Measurements from ENCODE around the gene LRRC1.

Gene LRRC1

DNA sequence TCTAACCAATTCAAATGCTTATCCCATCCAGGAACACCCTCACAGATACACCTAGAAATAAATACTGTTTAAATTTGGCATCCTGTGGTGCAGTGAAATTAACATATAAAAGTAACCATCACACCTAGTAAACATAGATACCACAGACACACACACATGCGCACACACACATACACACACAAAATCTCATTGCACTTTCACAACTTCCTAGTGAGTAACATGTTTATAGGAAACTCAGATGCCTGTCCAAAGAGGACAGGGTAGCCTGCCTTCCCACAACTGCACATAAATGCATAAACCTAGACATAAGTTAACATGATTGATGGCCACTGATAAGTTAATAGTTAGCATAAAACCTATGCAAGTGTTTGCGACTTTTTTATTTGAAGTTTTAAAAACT is 56.8 kb downstream of the LRRC1 start:
- no peak for DNase-seq

DNA sequence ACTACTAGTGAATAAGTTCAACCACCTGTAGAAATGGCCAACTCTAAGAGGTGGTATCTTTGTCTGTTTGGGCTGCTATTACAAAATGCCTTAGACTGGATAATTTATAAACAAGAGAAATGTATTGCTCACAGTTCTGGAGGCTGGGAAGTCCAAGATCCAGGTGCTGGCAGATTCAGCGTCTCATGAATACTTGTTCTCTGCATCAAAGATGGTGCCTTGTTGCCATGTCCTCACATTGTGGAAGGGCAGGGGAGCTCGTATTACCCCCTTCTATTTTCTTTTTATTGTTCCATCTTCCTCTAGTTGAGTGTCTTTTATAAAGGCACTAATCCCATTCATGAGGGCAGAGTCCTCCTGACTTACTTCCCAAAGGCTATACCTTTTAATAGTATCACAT is 58.0 kb downstream of the LRRC1 start:
- DNase-seq, result no peak

DNA sequence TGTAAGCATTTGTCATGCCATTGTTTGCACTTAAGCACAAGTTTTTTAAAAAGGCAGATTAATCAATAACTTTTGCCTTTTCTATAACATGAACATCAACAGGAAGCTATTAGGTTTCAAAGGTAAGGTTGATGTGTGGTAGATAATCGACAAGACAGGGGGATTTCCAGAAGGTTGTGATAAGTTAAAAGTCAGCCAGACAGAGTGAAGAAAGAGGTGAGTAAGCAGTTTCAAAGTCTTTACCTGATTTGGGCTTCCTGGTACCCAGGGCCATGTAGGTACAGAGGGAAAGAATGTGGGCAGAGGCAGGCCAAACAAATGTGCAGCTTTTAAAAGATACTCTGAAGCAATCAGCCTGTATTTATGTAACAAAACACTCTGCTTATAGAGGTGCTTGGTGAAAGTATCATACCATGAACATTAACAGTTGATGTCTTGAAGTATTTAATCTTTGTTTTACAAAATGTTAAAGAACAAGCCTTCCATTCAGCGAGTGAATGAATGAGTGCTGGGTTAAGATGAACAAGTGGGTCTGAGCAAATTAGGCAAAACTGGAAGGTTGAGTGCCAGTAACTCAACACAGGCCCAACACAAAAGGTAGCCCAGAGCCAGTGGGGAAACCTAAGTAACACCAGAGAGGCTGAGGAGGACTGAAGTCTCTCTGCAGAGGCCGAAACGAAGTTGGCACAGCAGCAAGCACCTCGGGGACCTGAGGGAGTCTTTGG is 60.2 kb downstream of the LRRC1 start:
- DNase-seq, result no peak

DNA sequence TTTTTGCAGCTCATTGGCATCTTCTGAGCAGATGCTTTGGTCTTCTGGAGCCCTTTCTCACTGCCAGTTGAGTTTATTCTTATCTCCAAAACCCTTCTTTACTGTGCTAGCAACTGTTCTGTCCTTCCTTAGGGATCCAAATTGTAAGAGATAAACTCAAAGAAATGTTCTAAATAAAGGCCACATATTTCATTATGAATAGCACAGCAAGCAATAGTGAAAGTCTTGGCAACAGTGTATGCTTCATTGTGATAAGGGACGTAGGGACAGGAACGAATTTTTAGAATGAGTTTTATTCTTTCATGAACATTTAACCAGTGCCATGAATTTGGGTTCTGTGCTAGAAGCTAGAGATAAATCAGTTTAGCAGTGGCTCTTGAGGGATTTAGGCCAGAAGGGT is 61.1 kb downstream of the LRRC1 start:
- DNase-seq, result no peak

DNA sequence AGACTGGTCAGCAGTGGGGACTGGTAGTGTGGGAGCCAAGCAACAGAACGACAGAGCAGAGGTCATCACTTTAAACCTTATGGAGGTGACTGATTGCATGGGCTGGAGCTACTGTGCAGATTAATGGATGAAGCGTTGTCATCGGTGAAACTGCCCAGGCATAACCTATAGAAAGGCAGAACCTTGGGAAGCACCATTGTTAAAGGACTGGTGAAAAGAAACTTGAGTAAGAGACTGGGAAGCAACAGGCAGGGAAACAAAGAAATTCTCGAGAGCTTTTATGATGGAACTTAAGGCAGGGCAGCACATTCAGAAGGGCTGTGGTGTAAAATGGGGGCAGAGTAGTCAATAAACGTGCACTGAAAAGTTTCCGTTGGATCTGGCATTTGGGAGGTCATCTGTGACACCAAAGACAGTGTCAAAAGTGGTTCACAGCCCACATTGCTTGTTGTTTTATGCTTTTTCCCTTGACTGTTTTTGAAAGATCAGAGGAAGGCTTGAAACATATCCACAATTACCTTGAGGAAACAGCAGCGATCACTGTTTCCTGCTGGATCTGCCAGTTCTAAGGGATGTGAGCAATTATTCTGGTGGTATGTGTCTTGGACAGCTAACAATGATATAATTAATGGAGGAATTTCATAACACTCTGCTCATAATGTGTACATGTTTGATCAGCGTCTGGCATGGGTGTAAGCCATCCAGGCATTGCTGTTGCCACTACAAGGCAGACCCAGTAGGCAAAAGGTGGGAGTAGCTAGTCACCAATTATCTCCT is 62.7 kb downstream of the LRRC1 start:
- DNase-seq, result no peak

DNA sequence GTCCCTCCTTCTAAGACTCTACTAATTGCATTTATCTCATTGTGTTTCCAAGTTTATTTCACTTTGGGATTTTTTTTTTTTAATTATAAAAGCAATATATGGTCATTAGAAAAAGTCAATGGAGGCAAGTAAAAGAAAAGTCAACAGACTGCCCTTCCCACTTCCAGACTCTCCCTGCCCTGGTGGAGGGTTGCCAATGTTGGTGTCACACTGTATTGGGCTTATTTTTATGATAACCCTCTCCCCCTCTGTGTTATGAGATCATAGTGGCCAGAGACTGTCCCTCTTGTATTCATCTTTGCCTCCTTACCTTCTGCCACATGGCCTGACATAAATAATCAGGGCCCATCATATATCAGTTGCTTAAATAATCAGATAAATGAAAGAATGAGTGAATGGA is 63.4 kb downstream of the LRRC1 start:
- DNase-seq, result no peak

DNA sequence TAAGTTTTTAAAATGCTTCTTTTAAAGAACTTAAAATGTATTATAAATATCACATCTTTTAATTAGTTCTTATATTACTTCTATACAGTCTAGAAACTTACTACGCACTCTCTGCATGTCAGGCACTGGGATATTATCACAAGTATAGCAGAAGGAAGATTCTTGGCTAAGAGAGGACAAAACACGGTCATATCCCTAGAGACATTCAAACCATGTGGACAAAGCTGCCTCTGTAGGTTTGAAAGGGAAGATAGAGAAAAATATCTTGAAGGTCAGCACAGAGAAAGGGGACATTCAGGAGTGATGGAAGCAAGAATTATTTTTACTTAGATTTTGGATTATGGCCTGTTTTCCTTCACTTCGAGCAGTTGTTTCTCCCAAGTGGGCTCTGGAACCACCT is 64.1 kb downstream of the LRRC1 start:
- no peak for DNase-seq

DNA sequence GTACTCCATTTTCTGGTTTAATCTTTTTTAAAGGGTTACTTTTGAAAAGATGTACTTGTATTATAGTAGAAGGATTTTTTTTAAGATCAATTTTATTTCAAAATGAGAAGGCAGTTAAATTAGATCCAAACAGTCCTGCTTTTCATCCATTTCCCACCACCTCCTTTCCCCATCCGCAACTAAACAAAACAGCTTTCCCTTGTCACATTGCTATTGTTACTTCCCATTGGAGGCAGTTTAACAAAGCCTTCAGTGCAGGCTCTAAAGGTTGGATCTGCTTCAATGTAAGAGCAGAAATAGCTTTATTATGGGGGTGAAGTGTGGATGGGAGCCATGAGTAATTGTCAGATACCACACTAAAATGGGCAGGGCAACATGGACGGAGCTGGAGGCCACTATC is 65.7 kb downstream of the LRRC1 start:
- DNase-seq, result no peak

DNA sequence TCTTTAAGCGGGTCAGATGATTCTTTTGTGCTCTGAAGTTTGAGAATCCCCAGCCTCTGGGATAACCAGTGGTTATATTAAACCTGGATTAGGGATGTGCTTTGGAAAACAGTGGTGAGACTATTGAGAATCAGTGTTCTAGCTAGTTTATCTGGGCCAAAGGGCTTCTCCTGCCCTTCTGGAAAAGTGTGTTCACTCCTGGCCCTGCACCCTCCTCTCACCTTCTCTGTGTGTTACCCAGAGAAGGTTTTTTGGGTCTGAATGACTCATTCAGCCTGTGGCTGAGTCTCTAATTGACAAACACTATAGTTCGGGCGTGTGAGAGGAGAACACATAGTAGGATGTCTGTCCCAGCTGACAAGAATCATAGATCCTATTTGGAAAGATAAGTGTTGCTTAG is 66.7 kb downstream of the LRRC1 start:
- DNase-seq, result no peak

DNA sequence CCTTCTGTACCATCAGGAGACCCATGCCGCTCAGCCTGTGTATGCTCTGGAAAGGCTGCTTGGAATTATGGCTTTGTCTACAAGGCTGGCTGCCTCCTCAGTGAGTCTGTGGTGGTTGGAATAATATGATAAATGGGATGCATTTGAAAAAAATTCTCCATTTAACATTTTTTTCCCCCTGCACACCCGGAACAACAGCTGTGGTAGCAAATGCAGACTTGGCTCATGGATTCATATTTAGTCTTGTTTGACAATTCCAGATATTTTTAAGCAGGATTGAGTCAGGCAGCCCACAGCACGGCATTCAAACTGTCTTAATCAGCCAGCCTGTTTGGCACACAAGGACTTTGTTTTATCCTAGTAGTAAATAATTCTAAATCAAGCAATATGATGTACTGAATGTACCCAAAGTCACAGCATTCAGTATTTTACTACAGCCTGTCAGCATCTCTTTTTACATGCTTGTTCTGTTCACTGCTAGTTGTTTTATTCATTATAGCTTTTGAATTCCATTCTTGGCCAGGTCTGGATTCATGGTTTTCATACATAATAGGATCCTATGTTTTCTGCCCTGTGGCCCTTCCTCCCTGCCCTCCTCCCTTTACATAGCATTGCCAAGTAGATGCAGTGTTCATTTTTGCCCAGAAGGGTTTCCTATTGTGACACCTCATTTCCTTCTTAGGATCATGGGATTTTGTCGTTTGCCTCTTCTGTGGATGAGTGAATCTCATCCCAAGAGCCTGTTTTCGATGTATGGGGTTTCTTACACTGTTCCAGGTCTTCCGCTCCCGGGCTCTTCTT is 68.1 kb downstream of the LRRC1 start:
- no peak for DNase-seq

DNA sequence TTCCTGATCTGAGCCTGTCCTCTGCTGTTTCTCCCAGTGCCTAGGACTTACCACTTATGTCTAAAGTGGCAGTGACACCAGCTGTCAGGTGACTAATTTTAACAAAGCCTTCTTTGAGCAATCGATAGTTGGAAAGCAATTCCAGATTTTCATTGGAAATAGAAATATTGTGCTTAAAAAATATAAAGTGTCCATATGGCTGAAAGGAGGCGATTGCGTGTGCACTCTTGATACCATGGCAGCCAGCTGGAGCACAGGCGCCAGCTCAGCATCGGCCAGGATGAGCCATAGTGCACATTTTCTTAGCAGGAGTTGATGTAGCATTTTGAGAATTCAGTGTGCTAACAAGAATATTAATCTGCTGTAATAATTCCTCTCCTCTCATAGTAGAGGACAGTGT is 70.0 kb downstream of the LRRC1 start:
- no peak for DNase-seq

DNA sequence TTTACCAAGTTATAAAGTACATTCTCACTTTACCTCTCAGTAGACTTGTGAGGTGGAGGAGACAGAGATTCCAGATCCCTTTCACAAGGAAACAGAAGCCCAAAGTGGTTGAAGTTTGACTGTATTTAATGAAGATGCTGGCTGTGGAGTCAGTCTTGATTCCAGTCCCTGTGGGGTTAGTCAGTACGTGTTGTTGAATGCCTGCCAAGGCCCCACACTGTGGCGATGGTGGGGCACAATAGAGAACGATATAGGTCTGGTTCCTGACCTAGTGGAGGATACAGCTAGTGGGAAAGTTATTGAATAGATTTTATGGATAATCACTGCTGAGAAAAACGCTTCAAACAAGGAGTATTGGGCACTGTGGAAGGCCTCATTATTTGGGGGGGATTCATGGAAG is 71.4 kb downstream of the LRRC1 start:
- DNase-seq, result no peak

DNA sequence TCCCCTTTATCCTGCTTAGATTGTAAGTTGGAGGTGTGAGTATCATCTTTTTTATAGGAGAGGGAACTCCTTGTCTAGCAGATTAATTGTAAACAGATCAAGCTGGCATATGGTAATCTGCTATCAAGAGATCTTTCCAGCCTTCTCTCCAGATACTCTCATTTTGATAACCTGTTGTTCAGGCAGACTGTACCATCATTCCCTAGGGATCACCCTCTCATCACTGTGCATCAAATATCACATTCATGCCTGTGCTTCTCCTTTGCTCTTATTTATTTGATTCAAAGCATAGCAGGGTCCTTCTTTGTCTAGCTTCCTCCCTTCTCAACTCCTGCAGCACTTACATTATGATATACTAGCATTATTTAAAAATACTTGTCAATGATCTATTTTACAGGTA is 73.8 kb downstream of the LRRC1 start:
- DNase-seq, result no peak

DNA sequence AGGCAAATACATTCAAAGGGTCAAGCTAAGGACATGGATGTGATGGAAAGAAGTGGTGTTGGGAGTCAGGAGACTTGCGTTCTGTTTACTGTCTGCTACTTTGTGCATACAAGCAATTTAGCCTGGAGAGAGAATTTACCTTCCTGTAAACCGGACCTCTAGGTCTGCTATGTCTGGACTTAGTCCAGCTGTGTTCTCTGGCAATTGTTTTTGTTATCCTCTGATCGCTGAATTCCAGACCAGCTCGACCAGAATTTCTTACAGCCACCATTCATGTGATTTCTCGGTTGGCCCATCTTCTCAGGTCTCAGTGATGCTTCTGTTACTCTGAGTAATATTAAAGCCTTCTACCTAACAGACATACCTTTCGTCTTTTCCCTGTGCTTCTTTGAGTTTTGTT is 75.2 kb downstream of the LRRC1 start:
- no peak for DNase-seq

DNA sequence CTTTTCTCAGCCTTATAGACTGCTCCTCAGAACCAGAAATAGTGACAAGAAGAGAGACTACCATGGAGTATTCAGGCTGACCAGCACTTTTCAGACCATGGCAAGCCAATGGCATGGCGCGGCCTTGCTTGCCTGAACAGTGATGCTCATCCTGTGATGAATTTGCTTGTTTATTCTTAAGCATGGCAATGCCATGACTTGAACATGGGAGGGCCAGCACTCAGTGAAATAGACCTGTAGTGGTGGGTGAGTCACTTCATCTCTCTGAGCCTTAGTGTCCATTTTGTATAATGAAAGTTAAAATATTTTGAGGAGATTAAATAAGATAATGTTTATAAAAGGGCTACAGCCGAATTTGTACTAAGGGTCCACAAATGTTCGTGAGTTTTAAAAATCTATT is 79.1 kb downstream of the LRRC1 start:
- DNase-seq, result no peak

DNA sequence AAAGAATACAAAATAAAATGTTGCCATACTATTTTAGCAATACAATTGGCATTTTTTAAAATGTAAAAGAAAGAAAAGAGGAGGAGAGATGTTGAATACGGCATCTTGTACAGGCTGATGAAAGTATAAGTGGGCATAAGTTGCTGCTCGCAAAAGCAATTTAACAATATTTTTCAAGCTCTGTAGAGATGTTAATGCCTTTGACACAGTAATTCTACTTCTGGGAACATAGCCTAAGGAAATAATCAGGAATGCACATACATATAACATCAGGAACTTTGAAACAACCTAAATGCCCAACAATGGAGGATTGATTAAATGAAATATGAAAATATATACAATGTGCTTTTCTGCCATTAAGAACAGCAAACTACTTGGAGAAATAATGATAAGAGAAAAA is 80.2 kb downstream of the LRRC1 start:
- DNase-seq, result no peak

DNA sequence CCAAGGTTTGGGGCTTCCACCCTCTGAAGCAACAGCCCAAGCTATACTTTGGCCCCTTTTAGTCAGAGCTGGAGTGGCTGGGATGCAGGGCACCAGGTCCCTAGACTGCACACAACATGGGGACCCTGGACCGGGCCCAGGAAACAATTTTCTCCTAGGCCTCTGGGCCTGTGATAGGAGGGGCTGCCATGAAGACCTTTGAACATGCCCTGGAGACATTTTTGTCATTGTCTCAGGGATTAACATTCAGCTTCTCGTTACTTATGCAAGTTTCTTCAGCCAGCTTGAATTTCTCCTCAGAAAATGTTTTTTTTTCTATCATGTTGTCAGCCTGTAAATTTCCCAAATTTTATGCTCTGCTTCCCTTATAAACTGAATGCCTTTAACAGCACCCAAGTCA is 82.3 kb downstream of the LRRC1 start:
- no peak for DNase-seq

DNA sequence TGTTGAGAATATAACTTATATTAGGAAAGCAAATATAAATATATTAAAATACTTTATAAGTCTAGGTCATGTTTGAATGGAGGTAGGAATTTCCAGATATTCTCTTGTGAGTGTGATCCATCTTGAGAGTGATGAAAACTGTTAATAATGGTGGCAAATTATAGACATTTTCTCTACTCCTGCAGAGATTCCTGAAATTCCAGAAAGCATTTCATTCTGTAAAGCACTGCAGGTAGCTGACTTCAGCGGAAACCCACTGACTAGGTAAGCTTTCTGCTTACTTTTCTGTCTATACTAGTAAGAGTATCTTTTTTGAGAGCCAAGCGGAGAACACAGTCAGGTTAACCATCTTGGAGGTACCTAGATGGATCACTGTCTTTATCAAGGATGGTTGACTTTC is 84.0 kb downstream of the LRRC1 start:
- no peak for DNase-seq

DNA sequence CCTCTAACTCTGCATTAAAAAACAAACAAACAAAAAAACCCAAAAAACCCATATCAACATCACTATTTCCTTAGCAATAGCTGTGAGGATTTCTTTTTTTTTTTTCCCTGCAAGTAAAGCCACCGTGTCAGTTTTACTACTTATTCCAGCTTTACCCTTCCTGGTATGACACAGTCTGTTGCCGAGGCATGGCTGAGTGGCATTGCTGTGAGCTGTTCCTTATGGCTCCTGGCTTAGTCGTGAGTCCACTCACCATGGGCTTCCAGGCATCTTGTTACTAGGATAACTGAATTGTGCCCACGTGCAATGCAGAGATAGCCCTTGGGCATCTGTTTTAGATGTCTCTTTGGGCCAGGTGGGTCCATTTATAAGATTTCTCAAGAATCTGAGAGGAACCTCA is 84.8 kb downstream of the LRRC1 start:
- no peak for DNase-seq

DNA sequence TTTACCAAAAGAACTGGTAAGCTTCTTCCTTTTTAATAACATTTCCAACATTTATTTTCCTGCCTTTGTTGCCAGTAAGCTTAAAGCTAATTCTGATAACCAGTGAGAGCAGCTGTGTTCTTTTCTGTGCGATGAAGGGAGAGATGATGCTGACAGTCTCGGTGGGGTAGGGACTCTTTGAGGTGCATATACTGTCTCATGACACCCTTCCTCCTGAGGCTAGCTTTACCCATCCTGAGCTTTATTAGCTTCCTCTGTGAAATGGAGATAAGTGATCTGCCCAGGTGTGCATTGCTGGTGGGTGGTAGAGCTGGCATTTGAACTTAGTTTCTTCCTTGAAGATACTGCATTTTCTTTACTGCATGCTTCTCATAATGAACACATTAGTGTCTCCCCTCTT is 92.5 kb downstream of the LRRC1 start:
- DNase-seq, result no peak

DNA sequence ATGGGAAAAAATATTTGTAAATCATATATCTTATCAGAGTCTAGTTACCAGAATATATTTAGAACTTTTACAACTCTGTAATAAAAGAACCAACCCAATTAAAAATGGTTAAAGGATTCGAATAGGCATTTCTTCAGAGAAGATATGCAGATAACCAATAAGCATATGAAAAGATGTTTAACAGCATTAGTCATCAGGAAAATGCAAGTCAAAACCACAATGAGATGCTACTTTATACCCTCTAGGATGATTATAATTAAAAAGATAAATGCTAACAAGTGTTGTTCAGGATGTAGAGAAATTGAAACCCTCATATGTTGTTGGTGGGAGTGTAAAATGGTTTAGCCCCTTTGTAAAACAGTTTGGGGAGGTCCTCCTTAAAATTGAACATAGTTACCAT is 94.1 kb downstream of the LRRC1 start:
- DNase-seq, result no peak

DNA sequence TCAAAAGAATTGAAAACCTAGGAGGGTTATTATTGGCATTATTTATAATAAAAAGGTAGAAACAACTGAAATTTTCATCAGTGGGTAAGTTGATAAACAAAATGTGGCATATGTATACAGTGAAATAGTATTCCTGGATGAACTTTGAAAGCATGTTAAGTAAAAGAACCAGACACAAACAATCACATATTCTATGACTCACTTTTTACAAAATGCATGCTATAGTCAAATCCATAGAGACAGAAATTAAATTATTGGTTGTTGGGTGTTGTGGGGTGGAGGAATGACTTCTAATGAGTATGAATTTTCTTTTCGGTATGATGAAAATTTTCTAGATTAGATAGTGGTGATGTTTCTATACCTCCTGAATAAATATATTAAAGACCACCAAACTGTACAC is 94.6 kb downstream of the LRRC1 start:
- DNase-seq, result no peak

DNA sequence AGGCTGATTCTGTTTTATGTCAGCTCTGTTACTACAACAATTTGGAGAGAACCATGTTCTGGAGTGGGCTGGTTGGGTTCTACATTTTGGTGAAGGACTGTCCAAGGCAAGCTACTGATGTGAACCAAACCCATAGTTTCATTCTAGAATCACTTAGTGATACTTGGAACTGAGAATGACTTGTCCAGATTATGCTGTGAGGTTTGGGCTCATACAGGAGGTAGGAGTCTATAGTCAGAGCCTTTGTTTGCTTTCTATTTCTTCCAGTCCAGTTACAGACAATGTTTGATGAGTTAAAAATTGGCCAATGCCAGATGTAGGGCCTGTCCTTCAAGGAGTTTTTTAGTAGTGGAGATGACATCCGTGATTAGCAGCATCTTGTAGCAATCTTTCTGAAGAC is 97.9 kb downstream of the LRRC1 start:
- DNase-seq, result no peak

DNA sequence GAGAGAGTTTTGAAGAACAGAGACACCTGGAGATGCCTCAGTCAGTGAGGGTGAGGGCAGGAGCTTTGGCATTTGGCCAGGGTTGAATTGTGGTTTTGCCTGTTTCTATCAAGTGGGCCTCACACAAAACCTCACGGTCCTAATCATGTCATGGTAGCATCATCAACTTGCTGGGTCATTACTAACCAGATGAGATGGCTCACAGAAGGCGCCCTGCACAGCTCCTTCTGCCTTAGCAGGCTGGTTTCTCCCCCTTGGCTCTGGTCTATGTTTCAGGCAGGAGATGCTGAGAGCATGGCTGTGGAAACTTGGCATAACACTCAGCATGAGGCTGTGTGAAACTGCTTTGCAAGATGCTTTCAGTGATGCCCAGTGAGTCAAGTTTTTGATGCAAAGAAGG is 99.3 kb downstream of the LRRC1 start:
- peak; percentile 2 for DNase-seq

Data from activated T-cell treated with anti-CD3 and anti-CD28 coated beads for 4 hours (primary cell).